A673 (cell line): Measurements from ENCODE around the gene MEOX2. TPM values are rescaled to one million over a fixed set of nuclear protein-coding genes. Genes with fewer than 3 reads are reported as not detected.

ENCODE experiments used
- BruUV-seq: library from RNA; stranded (reverse); fragments of 400-500 nt; replicated peaks from 2 replicates; lab custom pipeline; 2021; lab: Mats Ljungman, UMichigan
- CTCF ChIA-PET: fragments of 300-600 bp; sonication (Branson Sonifier 250); formaldehyde crosslinking; loops from one replicate; lab custom pipeline; 2022; ENCODE audit warnings: antibody characterized with exemption; lab: Charles Lee
- POLR2A ChIA-PET: fragments of 300-600 bp; sonication (Branson Sonifier 250); formaldehyde crosslinking; loops from one replicate; lab custom pipeline; 2022; ENCODE audit warnings: antibody characterized with exemption; ENCODE audit not compliant: low non-redundant PET; lab: Charles Lee
- DNase-seq: peaks from one replicate; pipeline ENCODE4 v3.0.0-alpha.2; 2015; ENCODE audit warnings: low spot score
- H3K27ac ChIP-seq: fragments of 200-600 bp; sonication (generic); 2 replicates; pipeline ENCODE4 v1.5.1; 2016; ENCODE audit warnings: mixed run types, low read depth, mild to moderate bottlenecking, mixed read lengths, antibody characterized with exemption, low read length; ENCODE audit not compliant: poor library complexity, severe bottlenecking
- H3K27me3 ChIP-seq: fragments of 200-600 bp; sonication (generic); replicated peaks from 2 replicates; pipeline ENCODE4 v1.6.1; 2017; ENCODE audit warnings: mixed run types, low read depth, mild to moderate bottlenecking, mixed read lengths, antibody characterized with exemption, low read length; ENCODE audit not compliant: insufficient read depth, poor library complexity
- H3K36me3 ChIP-seq: fragments of 200-600 bp; sonication (generic); 2 replicates; pipeline ENCODE4 v1.6.1; 2016; ENCODE audit warnings: mixed run types, mild to moderate bottlenecking, mixed read lengths, antibody characterized with exemption, low read length; ENCODE audit not compliant: insufficient read depth, poor library complexity, severe bottlenecking
- H3K4me1 ChIP-seq: fragments of 200-600 bp; sonication (generic); 2 replicates; pipeline ENCODE4 v1.6.1; 2017; ENCODE audit warnings: mixed run types, mild to moderate bottlenecking, mixed read lengths, antibody characterized with exemption, low read length; ENCODE audit not compliant: insufficient read depth, poor library complexity, severe bottlenecking
- H3K4me3 ChIP-seq: fragments of 200-600 bp; sonication (generic); 2 replicates; pipeline ENCODE4 v1.5.1; 2016; ENCODE audit warnings: low read depth, mixed run types, mild to moderate bottlenecking, mixed read lengths, low read length; ENCODE audit not compliant: poor library complexity, severe bottlenecking
- H3K9me3 ChIP-seq: fragments of 200-600 bp; sonication (generic); 2 replicates; pipeline ENCODE4 v1.6.1; 2016; ENCODE audit warnings: mixed run types, low read depth, mild to moderate bottlenecking, mixed read lengths, antibody characterized with exemption, low read length; ENCODE audit not compliant: poor library complexity, severe bottlenecking
- EZH2 ChIP-seq: fragments of 200-600 bp; sonication (generic); IDR thresholded peaks from 2 replicates; pipeline ENCODE4 v1.6.1; 2017; ENCODE audit warnings: borderline replicate concordance, low read depth, mild to moderate bottlenecking, mixed read lengths, antibody characterized with exemption, low read length; ENCODE audit not compliant: poor library complexity, severe bottlenecking
- intact Hi-C: fragments of 100-400 bp; cut with micrococcal nuclease; formaldehyde crosslinking; loops from one replicate; pipeline ENCODE4 v1.10.0; 2022; ENCODE audit not compliant: unreplicated experiment
- total RNA-seq: library from RNA; stranded (reverse); gene quantifications from 2 replicates; pipeline ENCODE4 v1.2.3, GENCODE V29; 2021
- TF ChIP-seq, protein P1 (sequence below): fragments of 300-800, 200-600 bp; sonication (generic); conservative IDR thresholded peaks from 2 replicates; pipeline ENCODE4 v1.5.1; 2017; ENCODE audit warnings: low read depth, mild to moderate bottlenecking, antibody characterized with exemption, low read length, moderate library complexity, mixed read lengths

Gene MEOX2
- total RNA-seq, 1 experiment from 2014 or later = not detected

DNA sequence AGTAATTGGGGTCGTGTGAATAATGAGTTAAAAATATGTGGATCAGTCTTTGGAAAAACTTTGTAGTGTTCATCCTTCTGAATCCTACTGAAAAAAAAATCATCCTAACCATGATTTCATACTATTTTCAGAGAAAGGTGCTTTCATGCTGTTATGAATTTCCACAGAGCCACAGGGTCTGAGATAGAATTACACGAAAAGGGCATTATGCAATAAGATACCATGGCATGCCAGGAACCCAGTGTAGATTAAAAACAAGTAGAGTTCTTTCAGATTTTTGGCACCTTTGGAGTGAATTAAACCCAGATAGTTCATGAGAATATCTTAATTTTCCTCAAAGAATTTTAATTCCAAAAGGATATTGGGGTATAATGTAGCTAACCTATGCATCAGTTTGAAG lies 77.2 kb downstream of the MEOX2 start:
- Histone ChIP-seq H3K27ac (no peak overlapping the region), H3K27me3 (no peaks in the 10 kb centered on the region), H3K36me3 (no peaks in the 10 kb centered on the region), H3K9me3 (no peaks in the 10 kb centered on the region), H3K4me3 (no peak overlapping the region), H3K4me1 (no peaks in the 10 kb centered on the region)
- BruUV-seq = no TSS peak
- intact Hi-C loops = no loop called here
- no peak for DNase-seq
- no peak for TF ChIP-seq EZH2
- TF ChIP-seq, protein P1, sequence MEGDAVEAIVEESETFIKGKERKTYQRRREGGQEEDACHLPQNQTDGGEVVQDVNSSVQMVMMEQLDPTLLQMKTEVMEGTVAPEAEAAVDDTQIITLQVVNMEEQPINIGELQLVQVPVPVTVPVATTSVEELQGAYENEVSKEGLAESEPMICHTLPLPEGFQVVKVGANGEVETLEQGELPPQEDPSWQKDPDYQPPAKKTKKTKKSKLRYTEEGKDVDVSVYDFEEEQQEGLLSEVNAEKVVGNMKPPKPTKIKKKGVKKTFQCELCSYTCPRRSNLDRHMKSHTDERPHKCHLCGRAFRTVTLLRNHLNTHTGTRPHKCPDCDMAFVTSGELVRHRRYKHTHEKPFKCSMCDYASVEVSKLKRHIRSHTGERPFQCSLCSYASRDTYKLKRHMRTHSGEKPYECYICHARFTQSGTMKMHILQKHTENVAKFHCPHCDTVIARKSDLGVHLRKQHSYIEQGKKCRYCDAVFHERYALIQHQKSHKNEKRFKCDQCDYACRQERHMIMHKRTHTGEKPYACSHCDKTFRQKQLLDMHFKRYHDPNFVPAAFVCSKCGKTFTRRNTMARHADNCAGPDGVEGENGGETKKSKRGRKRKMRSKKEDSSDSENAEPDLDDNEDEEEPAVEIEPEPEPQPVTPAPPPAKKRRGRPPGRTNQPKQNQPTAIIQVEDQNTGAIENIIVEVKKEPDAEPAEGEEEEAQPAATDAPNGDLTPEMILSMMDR = no peak
- ChIA-PET CTCF (no interaction called here), POLR2A (no interaction called here)

DNA sequence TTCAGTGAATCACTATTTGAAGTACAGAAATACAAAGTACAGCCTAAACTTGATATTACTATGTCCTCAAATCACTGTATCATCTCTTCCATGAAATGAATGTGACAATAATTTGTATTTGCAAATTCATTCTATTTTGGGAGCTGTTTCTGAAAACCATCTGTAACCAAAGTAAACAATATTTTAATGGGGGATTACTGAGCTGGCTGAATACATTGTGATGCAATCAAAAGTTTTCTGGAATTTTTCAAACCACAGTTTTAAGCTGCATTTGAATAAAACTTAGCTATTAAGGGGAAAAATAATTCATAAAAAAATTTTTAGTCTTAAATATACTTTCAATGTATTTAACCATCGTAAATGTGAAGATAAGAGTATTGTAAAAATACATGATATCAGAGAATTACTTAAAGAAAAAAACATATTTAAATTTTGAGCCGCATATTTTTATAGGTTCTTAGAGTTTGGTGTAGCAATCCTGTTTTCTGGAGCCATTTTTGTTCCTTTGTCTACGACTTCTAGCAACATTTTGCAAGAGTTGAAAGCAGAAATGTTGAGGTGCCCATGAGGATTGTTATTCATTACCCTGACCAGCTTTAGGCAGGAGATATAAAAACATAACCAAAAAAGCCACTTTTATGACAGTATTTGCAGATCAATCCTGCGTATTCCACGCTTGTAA lies 78.8 kb downstream of the MEOX2 start:
- H3K36me3 ChIP-seq = no peaks in the 10 kb centered on the region
- no peaks in the 10 kb centered on the region for H3K27me3 ChIP-seq
- H3K9me3 ChIP-seq = no peaks in the 10 kb centered on the region
- POLR2A ChIA-PET = no interaction called here
- intact Hi-C loops = no loop called here
- no peak for TF ChIP-seq EZH2
- TF ChIP-seq, protein P1 = no peak
- DNase-seq = no peak
- BruUV-seq = no TSS peak
- H3K27ac ChIP-seq = no peak overlapping the region
- H3K4me3 ChIP-seq = no peak overlapping the region
- H3K4me1 ChIP-seq = no peaks in the 10 kb centered on the region
- CTCF ChIA-PET = no interaction called here

DNA sequence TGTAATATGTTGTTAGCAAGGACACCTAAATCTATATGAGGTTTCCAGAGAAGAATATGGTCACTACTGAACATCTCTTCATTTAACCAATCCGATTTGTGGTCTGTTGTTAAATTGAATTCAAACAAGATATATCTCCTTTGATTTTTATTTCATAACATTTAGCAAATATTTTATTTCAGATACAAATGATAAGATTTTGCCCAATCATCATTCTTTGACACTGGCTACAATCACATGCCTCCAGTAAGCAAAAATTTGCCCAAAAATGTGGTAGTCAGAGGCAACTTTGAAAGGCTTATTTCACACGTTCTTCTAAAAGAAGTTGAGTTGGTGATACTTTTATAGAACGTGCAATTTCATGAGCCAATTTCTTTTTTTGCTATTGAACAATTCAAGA lies 79.9 kb downstream of the MEOX2 start:
- Histone ChIP-seq H3K27me3 (no peaks in the 10 kb centered on the region), H3K4me3 (no peak overlapping the region), H3K9me3 (no peaks in the 10 kb centered on the region), H3K36me3 (no peaks in the 10 kb centered on the region), H3K27ac (no peak overlapping the region), H3K4me1 (no peaks in the 10 kb centered on the region)
- CTCF ChIA-PET = no interaction called here
- intact Hi-C loops = no loop called here
- no peak for TF ChIP-seq EZH2
- TF ChIP-seq, protein P1 = no peak
- POLR2A ChIA-PET = no interaction called here
- DNase-seq = no peak
- no TSS peak for BruUV-seq
